SK-N-SH (cell line): ENCODE measurements around the gene AOC1. TPM values are rescaled to one million over a fixed set of nuclear protein-coding genes. Genes with fewer than 3 reads are reported as not detected.

Experiments used
- CTCF ChIA-PET: fragments of 300-600, 350-600 bp; formaldehyde crosslinking; extraction: SDS; loops from one replicate; lab custom pipeline; 2021; lab: Yijun Ruan, JAX
- POLR2A ChIA-PET: fragments of 350-600 bp; sonication (Branson Sonifier 250); formaldehyde crosslinking; extraction: SDS; loops from one replicate; lab custom pipeline; 2020; ENCODE audit warnings: antibody characterized with exemption, inconsistent platforms; lab: Yijun Ruan, JAX
- DNase-seq: peaks from one replicate; pipeline ENCODE4 v3.0.0; 2012
- H2AFZ ChIP-seq: fragments of 200-600 bp; sonication (generic); 2 replicates; pipeline ENCODE4 v1.8.1; 2016; ENCODE audit warnings: antibody characterized with exemption, mild to moderate bottlenecking, low read depth
- H3F3A ChIP-seq: fragments of 200-600 bp; sonication (generic); replicated peaks from 2 replicates; pipeline ENCODE3; 2016; ENCODE audit warnings: antibody characterized with exemption, mild to moderate bottlenecking; ENCODE audit not compliant: insufficient read depth
- H3K27ac ChIP-seq, 2 experiments: fragments of 200-500 bp in 1 of 2; fragments of 200-600 bp in 1 of 2; sonication (Bioruptor generic) in 1 of 2; sonication (generic), shearing (Covaris generic) in 1 of 2; 2 replicates each; pipeline versions ENCODE4 v1.5.1 to v1.6.1; 2014 to 2016; ENCODE audit warnings: low read depth in 2 of 2, inconsistent platforms in 1 of 2, low read length in 1 of 2, mild to moderate bottlenecking in 1 of 2, mixed read lengths in 1 of 2
- H3K27me3 ChIP-seq: fragments of 200-600 bp; sonication (generic), shearing (Covaris generic); 2 replicates; pipeline ENCODE4 v1.6.1; 2016; ENCODE audit warnings: mixed run types; ENCODE audit not compliant: insufficient read depth
- H3K36me3 ChIP-seq, 2 experiments: fragments of 200-500 bp in 1 of 2; fragments of 200-600 bp in 1 of 2; sonication (Bioruptor generic) in 1 of 2; sonication (generic) in 1 of 2; replicated peaks in 1 of 2; 2 replicates each; pipeline versions ENCODE3 to v1.5.1; 2014 to 2016; ENCODE audit warnings: low read length in 1 of 2, mild to moderate bottlenecking in 1 of 2; ENCODE audit not compliant: insufficient read depth in 2 of 2, control insufficient read depth in 1 of 2
- H3K4me1 ChIP-seq, 2 experiments: fragments of 200-500 bp in 1 of 2; fragments of 200-600 bp in 1 of 2; sonication (Bioruptor generic) in 1 of 2; sonication (generic), shearing (Covaris generic) in 1 of 2; 2 replicates each; pipeline versions ENCODE4 v1.5.1 to v1.6.1; 2014 to 2016; ENCODE audit warnings: low read depth in 1 of 2, low read length in 1 of 2, mixed run types in 1 of 2; ENCODE audit not compliant: insufficient read depth in 2 of 2, control insufficient read depth in 1 of 2
- H3K4me2 ChIP-seq: fragments of 200-600 bp; sonication (generic), shearing (Covaris generic); 2 replicates; pipeline ENCODE4 v1.6.1; 2017; ENCODE audit warnings: mixed run types
- H3K4me3 ChIP-seq, 2 experiments: fragments of 200-500 bp in 1 of 2; fragments of 200-600 bp in 1 of 2; sonication (Bioruptor generic) in 1 of 2; sonication (generic), shearing (Covaris generic) in 1 of 2; 2 replicates each; pipeline versions ENCODE4 v1.5.1 to v1.8.1; 2014 to 2016; ENCODE audit warnings: low read depth in 2 of 2, inconsistent platforms in 1 of 2, low read length in 1 of 2, mild to moderate bottlenecking in 1 of 2, mixed read lengths in 1 of 2, moderate library complexity in 1 of 2
- H3K79me2 ChIP-seq: fragments of 200-600 bp; sonication (generic); 2 replicates; pipeline ENCODE4 v1.8.1; 2017; ENCODE audit warnings: mild to moderate bottlenecking; ENCODE audit not compliant: insufficient read depth
- H3K9ac ChIP-seq: fragments of 200-600 bp; sonication (generic); 2 replicates; pipeline ENCODE4 v1.6.1; 2017; ENCODE audit warnings: mixed run types
- H3K9me2 ChIP-seq: fragments of 200-600 bp; sonication (generic); 2 replicates; pipeline ENCODE4 v1.6.1; 2017; ENCODE audit warnings: mixed run types
- H3K9me3 ChIP-seq: fragments of 200-600 bp; sonication (generic); 2 replicates; pipeline ENCODE4 v1.6.1; 2017; ENCODE audit warnings: mixed run types, mild to moderate bottlenecking, moderate library complexity
- H4K20me1 ChIP-seq: fragments of 200-600 bp; sonication (generic); 2 replicates; pipeline ENCODE4 v1.6.1; 2017; ENCODE audit warnings: mild to moderate bottlenecking, mixed run types; ENCODE audit not compliant: insufficient read depth
- CHD2 ChIP-seq: fragments of 150-350 bp; IDR thresholded peaks from 2 replicates; pipeline ENCODE4 v1.6.1; 2018; ENCODE audit warnings: low read length; ENCODE audit not compliant: partially characterized antibody
- ELF1 ChIP-seq: IDR thresholded peaks from 2 replicates; pipeline ENCODE4 v1.4.0; 2012
- FOXJ3 ChIP-seq: sonication (generic); formaldehyde crosslinking; IDR thresholded peaks from 2 replicates; pipeline ENCODE4 v1.5.1; 2020; ENCODE audit warnings: mild to moderate bottlenecking, missing genetic modification reagents
- GABPA ChIP-seq: IDR thresholded peaks from 2 replicates; pipeline ENCODE4 v1.4.0; 2012; ENCODE audit warnings: low read depth, mild to moderate bottlenecking
- GATA2 ChIP-seq: sonication (generic); formaldehyde crosslinking; IDR thresholded peaks from 2 replicates; pipeline ENCODE4 v1.5.0; 2020; ENCODE audit warnings: mild to moderate bottlenecking, missing genetic modification reagents
- IRF3 ChIP-seq: fragments of 150-350 bp; IDR thresholded peaks from 2 replicates; pipeline ENCODE4 v1.6.1; 2016; ENCODE audit warnings: mild to moderate bottlenecking, low read depth, low read length
- JUND ChIP-seq: IDR thresholded peaks from 2 replicates; pipeline ENCODE4 v1.4.0; 2012
- MAX ChIP-seq: IDR thresholded peaks from 2 replicates; pipeline ENCODE4 v1.4.0; 2012; ENCODE audit warnings: low read depth
- MEF2A ChIP-seq: IDR thresholded peaks from 2 replicates; pipeline ENCODE4 v1.4.0; 2012; ENCODE audit warnings: low read depth, borderline replicate concordance
- RFX5 ChIP-seq: IDR thresholded peaks from 2 replicates; pipeline ENCODE4 v1.6.1; 2012; ENCODE audit warnings: mild to moderate bottlenecking, improper control_type of control experiment, low read length
- SIN3A ChIP-seq: IDR thresholded peaks from 2 replicates; pipeline ENCODE4 v1.6.1; 2012; ENCODE audit warnings: low read depth, mild to moderate bottlenecking, low read length, moderate library complexity, borderline replicate concordance
- SMC3 ChIP-seq: IDR thresholded peaks from 2 replicates; pipeline ENCODE4 v1.6.1; 2012; ENCODE audit warnings: low read depth, low read length, improper control_type of control experiment
- TCF12 ChIP-seq: IDR thresholded peaks from 2 replicates; pipeline ENCODE4 v1.4.0; 2012
- TEAD4 ChIP-seq: IDR thresholded peaks from 2 replicates; pipeline ENCODE4 v1.4.0; 2012; ENCODE audit warnings: mild to moderate bottlenecking, borderline replicate concordance; ENCODE audit not compliant: insufficient read depth
- YY1 ChIP-seq: IDR thresholded peaks from 2 replicates; pipeline ENCODE4 v1.4.0; 2012; ENCODE audit warnings: low read depth, mild to moderate bottlenecking
- ZBTB33 ChIP-seq: IDR thresholded peaks from 2 replicates; pipeline ENCODE4 v1.4.0; 2012; ENCODE audit warnings: low read depth, borderline replicate concordance
- WGBS: methylation state at CpG from one replicate; pipeline ENCODE4 v1.1.6; 2017; ENCODE audit warnings: low lambda C conversion rate; 5-methylcytosine and 5-hydroxymethylcytosine counted together
- polyA plus RNA-seq, 3 experiments: library from polyadenylated mRNA; depleted of rRNA; stranded (reverse); fragments of >200 nt; gene quantifications; 2 replicates each; pipeline ENCODE4 v1.2.3, GENCODE V29; 2012

AOC1 gene
- polyA plus RNA-seq, 1 of the 3 experiments (the other 2 are of a cell fraction) = not detected

- Histone ChIP-seq H3K4me1 (no peaks in the 10 kb centered on the region; a peak in 1 of 4 replicates), H2AFZ (no peak overlapping the region), H3K79me2 (no peaks in the 10 kb centered on the region), H3K4me2 (no peak overlapping the region), H4K20me1 (no peaks in the 10 kb centered on the region), H3K36me3 (no peaks in the 10 kb centered on the region), H3K27me3 (no peaks in the 10 kb centered on the region), H3F3A (no peaks in the 10 kb centered on the region), H3K9me2 (no peaks in the 10 kb centered on the region), H3K9me3 (no peaks in the 10 kb centered on the region), H3K9ac (no peak overlapping the region), H3K27ac (no peak overlapping the region), H3K4me3 (no peak overlapping the region)
- CTCF ChIA-PET = interaction anchor here (1.0 to 1.8 kb wide), 8 partner anchors 9 to 127 kb away, joined by 3 to 6 read pairs (median 5); no protein-coding TSS in a partner anchor
- POLR2A ChIA-PET = interaction anchor here (1.3 kb wide), 1 partner anchor 10 kb away, joined by 3 read pairs; no protein-coding TSS in a partner anchor
- WGBS = 44% methylated on average over 2 of the region's 2 CpGs
- TF ChIP-seq SIN3A = no peak
- TF ChIP-seq IRF3 = no peak
- TF ChIP-seq GABPA = no peak
- TF ChIP-seq SMC3 = no peak
- TF ChIP-seq GATA2 = no peak
- TF ChIP-seq ZBTB33 = no peak
- TF ChIP-seq YY1 = no peak
- no peak for TF ChIP-seq MEF2A
- no peak for TF ChIP-seq MAX
- no peak for TF ChIP-seq CHD2
- TF ChIP-seq ELF1 = no peak
- TF ChIP-seq FOXJ3 (CRISPR knock-in tag) = no peak
- TF ChIP-seq TEAD4 = no peak
- no peak for TF ChIP-seq TCF12
- TF ChIP-seq RFX5 = no peak
- no peak for TF ChIP-seq JUND
- DNase-seq = no peak
Measured at GRCh38 chr7:150890853-150891584, 38.7 kb downstream of the AOC1 start.
